HG02610 (cell line): ENCODE data around the gene ROBO1.

Experiments used
- ATAC-seq: cut with Tn5 transposase; IDR thresholded peaks from one replicate; pipeline ENCODE4 v1.9.1; 2021; ENCODE audit warnings: mild to moderate bottlenecking, moderate library complexity; ENCODE audit not compliant: unreplicated experiment

Gene ROBO1

GRCh38 chr3:78858910-78859309, 908.9 kb downstream of the ROBO1 start:
- ATAC-seq, result no peak

- no peak for ATAC-seq
Measured at GRCh38 chr3:78858174-78858573, 909.6 kb downstream of the ROBO1 start.

DNA sequence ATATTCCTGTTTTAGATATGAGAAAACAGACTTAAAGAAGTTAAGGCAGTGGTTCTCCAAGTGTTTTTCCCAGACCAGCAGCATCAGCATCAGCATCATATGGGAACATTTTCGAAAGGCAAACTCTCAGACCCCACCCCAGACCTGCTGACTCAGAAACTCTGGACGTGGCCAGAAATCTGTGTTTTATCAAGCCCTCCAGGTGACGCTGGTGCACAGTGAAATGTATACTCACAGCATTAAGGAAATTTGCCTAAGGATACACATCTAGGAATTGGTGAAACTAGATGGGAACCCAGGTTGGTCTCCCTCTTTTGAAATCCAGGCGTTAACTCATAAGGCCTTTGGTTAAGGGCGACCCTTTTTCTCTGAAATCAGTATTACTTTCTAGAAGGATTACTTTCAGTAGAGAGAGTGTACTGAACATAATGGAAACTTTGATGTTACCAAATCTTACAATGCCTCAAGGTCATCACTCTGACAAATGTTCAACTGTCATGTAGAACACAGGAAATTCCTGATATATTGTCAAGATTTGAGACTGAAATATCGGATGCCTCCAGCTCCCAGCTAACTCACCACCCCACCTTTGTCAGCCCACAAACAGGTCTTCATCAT, 910.2 kb downstream of the ROBO1 start:
- no peak for ATAC-seq

DNA sequence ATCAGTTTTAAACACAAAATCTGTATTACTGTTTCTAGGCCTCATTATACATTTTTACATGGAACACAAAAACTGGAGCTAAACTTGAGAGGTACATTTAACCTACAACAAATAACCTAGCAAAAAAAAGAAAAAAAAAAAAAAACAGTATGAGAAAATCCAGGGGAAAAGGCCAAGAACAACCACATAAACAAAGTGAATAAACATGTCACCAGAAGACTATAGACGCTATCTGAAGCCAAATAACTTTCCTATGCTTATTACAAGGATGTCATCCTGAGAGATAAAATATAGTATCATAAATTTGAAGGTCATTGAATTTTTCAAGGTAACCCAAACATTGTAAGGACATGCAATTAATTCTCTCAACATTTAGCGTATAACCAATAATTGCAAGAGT, 911.6 kb downstream of the ROBO1 start:
- ATAC-seq, result no peak

DNA sequence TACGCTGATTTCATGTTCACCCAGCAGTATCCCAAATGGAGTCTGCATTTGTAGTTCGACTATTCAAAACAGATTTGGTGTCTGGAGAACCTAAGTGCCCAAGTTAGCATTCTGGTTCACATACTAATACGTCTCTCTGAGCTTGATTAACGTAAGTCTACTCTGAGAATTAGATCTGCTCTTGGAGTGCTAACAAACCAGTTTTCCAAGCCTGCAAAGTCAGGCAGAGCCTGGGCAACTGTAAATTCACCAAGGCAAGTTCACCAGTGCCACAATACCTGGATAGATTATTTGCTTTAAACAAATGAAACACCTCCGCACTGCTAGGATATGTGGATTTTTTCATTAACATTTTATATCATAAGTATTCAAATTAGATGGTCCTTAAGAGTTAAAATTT, 912.6 kb downstream of the ROBO1 start:
- ATAC-seq, result no peak

GRCh38 chr3:78848392-78849288, 919.2 kb downstream of the ROBO1 start:
- ATAC-seq, result no peak

DNA sequence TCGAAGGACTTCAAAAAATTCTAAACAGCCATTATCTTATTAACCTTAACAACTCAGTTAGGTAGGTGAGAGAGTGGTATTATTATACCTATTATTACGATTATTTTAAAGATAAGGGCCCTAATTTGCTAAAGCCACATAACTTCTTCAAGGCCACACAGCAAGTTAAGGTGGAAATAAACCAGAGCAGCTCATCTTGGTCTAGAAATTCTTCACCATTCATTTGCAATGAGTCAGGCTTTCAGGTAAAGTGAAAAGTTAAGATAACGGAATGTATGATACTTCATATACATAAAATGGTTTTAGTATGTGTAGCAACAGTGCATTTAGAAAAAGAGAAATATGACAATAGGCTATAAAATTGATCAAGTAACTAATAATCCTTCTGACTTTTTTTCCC, 920.2 kb downstream of the ROBO1 start:
- ATAC-seq, result no peak

- ATAC-seq, result no peak
Measured at GRCh38 chr3:78847203-78847602, 920.6 kb downstream of the ROBO1 start.

DNA sequence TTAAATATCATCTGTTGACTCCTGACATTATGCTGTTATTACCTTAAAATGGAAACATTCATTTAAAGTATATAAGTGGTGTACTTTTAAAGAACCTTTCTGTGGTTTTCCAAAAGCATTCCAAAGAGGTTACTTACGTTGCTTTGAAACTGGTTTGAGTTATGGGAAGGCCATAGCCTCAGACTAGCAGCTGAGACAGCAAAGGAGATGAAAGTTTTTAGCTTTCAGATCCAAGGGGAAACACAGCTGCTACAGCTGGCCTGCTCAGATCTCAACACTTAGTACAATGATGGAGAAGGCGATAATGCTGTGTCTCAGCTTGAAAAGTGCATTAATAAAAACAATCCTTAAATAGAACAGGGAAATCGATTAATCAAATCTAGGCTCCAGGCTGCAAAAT, 921.1 kb downstream of the ROBO1 start:
- no peak for ATAC-seq

DNA sequence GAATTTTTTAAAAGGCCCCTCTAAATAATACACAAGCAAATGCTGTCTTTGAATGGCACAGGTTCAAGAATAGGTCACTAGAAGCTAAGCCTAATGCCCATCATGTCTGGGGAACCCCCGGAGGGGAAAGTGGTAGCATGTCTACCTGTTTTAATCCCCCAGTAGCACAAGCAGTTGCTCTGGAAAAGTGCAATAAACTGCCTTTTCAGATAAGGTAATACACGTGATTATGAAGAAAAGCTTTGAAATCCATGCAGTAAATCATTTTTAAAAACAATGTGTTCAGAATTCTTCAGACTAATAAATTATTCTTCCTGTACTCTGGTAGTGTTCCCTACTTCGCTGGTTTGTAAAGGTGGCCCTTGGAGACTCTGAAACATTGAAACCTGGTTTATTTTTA, 922.2 kb downstream of the ROBO1 start:
- no peak for ATAC-seq

DNA sequence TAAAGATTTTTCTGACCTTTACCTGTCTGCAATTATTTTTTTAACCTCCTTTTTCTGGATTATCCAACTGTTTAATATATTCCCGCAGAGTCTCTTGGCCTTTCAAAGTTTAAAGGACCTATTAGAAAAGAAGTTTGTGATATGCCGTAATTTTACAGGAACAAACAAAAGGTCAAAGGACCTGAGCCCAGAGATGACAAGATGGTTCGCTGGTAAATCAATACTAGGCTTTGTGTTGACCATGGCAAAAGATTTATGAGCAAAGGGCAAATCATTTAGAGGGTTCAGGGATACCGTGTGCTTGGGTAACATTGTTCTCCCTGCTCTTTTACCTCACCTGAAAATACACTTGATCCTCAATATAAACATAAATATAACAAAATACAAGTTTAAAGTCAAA, 923.5 kb downstream of the ROBO1 start:
- ATAC-seq, result no peak

GRCh38 chr3:78839693-78840092, 928.1 kb downstream of the ROBO1 start:
- no peak for ATAC-seq

DNA sequence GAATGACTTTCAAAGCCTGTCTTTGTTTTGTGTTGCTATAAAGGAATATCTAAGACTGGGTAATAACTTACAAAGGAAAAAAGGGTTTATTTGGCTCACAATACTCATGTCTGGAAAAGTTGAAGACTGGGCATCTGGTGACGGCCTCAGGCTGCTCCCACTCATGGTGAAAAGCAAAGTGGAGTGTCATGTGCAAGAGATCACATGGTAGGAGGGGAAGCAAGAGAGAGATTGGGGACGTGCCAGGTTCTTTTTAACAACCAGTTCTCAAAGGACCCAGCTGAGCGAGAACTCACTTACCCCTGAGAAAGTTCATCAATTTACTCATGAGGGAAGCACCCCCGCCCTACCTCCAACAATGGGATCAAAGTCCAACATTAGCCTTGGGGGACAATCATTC, 929.4 kb downstream of the ROBO1 start:
- no peak for ATAC-seq

DNA sequence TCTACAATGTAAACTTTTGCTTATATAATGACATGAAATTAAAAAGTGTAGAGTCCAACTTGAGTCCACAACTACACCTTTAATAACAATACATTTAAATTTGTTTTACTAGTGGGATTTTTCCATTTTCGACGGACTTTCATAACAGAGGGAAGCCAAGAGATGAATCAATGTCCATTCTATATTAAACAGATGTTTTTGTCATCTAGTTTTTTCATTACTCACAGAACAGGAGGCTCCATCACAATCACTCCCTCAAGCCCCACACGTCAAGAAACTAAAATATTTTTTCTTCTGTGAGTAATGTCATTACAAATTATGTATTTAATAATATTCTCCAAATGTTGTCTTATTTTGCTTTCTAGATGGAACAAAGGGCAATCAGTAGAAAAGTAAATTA, 932.9 kb downstream of the ROBO1 start:
- no peak for ATAC-seq

- ATAC-seq, result no peak
Measured at GRCh38 chr3:78832785-78833204, 935.0 kb downstream of the ROBO1 start.

DNA sequence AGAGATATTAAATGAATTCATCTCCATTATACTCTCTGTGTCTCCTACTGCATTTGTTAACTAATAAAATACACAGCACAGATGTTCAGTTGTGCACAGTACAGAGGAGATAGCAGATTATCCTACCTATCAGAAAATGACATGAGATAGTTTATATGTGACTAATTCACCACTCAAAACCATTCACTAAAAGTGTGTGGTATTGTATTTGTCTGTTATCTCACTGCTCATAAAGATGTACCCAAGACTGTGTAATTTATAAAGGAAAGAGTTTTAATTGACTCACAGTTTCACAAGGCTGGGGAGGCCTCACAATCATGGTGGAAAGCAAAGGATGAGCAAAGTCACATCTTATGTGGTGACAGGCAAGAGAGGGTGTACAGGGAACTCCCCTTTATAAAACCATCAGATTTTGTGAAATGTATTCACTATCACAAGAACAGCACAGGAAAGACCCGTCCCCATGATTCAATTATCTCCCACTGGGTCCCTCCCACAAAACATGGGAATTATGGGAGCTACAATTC, 936.3 kb downstream of the ROBO1 start:
- ATAC-seq, result no peak

- no peak for ATAC-seq
Measured at GRCh38 chr3:78830470-78830869, 937.3 kb downstream of the ROBO1 start.

DNA sequence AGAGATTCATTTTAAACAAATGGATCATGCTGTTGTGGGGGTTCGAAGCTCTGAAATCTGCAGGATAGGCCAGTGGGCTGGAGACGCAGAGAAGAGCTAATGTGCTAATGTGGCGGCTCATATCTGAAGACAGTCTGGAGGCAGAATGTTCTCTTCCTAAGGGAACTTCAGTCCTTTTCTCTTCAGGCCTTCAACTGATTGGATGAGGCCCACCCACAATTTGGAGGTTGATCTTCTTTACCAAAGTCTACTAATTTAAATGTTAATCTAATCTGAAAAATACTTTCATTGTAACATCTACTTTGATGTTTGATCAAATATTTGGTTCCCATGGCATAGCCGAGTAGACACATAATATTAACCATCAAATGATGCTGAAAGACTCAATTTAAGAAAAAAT, 940.2 kb downstream of the ROBO1 start:
- ATAC-seq, result no peak

GRCh38 chr3:78825858-78826215, 942.0 kb downstream of the ROBO1 start:
- ATAC-seq, result no peak

DNA sequence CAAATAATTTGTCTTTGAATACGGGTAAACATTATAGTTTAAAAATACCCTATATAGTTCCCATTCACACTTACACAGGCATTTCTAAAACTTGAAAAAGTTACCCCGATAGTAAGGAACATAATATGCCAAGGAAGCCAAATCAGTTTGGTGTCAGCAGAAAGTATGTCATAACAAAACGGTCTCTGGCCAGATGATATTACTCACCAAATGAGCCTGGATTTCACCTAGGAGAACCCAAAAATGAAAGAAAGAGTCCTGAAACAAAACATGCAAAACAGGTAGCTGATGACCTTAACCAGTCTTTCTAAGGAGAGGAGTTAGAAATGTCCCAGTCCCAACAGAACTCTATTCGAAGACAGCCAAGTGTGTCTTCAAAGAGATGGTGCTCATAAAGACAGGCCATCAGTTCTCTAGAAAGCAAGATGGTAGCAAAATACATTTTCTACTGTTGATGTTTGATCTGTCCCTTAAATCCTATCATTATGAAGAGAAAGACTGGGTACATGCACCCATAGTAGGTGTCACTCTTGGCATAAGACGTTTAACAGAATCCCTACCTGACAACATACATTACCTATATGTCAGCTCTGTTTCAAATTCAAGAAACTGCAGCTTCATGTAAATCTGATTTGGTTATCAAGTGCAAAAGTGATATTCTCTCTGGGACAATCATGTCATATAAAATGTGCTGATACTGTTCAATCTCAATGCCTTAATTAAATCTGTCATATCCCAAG, 942.5 kb downstream of the ROBO1 start:
- ATAC-seq, result peak; percentile 96

DNA sequence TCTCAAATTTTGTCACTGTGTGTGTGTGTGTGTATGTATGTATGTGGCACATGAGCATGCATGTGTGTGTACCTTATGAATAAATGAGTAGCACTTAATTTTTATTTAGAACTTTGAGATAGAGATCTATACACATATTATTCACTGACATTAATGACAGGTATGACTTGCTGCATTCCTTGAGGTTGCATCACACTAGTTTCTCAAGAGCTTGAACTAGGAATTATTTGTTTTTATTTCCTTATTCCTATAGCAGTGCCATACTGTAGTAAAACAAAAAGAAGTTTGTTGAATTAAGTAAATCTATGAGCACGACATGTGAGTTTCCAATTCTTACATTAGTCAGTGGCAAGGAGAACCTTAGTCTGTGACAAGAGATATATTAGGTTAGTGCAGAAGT, 943.9 kb downstream of the ROBO1 start:
- ATAC-seq, result no peak

DNA sequence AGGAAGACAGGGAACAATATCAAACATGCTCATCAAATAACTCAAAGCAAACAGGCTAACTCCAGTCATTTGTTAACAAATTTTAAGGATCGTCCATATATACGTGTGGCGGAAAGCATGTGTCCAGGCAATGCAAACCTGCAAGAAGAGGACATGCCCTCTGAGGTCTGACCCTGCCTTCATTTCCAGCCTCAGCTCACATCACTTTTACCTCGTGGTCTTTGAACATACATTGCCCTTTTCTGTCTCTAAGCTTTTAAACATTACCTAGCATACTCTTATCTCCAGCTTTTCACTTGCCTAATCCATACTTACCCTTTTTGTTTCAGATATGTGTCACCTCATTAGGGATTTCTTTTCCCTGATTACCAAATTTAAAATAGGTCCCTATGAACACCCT, 944.4 kb downstream of the ROBO1 start:
- no peak for ATAC-seq
